ENCODE data around the gene SAMMSON. TPM values are rescaled to one million over a fixed set of nuclear protein-coding genes. Genes with fewer than 3 reads are reported as not detected.

Gene SAMMSON
- polyA plus RNA-seq (2012; ENCODE audit: insufficient read length, low read depth), result not detected

- TF ChIP-seq FOXP2 (optimal IDR thresholded peaks at IDR 0.05; ENCODE audit: borderline replicate concordance, extremely low read depth, extremely low read length, insufficient read depth), result no peak
- peak; percentile 78; the same call in 1 of the 2 replicates for TF ChIP-seq POLR2AphosphoS5 (IDR thresholded peaks at IDR 0.05; ENCODE audit: low read depth, low read length)
These were observed at the start of gene SAMMSON for GRCh38 chr3:69999140-70000027. Gene SAMMSON (plus strand): TSS chr3:69999733.

DNA sequence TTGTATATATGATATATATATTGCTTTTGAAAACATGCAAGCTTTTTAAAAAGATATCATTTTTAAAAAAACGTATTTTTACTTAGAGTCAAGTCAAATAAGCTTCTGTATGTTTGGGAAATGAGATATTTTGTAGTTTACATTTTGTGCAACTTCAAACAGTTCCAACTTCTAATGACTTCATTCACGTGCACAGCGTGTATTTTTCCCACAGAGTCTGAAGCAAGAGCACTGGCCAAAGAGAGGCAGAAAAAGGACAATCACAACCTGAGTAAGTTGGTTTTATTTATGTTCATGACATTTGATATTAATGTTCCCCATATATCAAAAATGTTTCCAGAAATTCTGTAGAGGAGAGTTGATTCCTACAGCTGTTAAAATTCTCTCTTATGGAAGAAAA, 47.9 kb upstream of the SAMMSON start:
- no peak for TF ChIP-seq REST (IDR thresholded peaks at IDR 0.05; ENCODE audit: insufficient read depth in 1 of 2, low read depth in 2 of 2, low read length in 2 of 2)
- TF ChIP-seq FOXP2 (optimal IDR thresholded peaks at IDR 0.05; ENCODE audit: borderline replicate concordance, extremely low read depth, extremely low read length, insufficient read depth), result no peak
- TF ChIP-seq TAF1 (IDR thresholded peaks at IDR 0.05; ENCODE audit: borderline replicate concordance, insufficient read depth, low read length), result no peak
- TF ChIP-seq POLR2AphosphoS5 (IDR thresholded peaks at IDR 0.05; ENCODE audit: low read depth, low read length), result no peak
- TF ChIP-seq SIN3A (IDR thresholded peaks at IDR 0.05; ENCODE audit: borderline replicate concordance, insufficient read depth, low read length), result no peak

- TF ChIP-seq TAF1 (IDR thresholded peaks at IDR 0.05; ENCODE audit: borderline replicate concordance, insufficient read depth, low read length) (no peak), FOXP2 (optimal IDR thresholded peaks at IDR 0.05; ENCODE audit: borderline replicate concordance, extremely low read depth, extremely low read length, insufficient read depth) (no peak), REST (IDR thresholded peaks at IDR 0.05; ENCODE audit: insufficient read depth in 1 of 2, low read depth in 2 of 2, low read length in 2 of 2) (no peak)
These were observed 40.0 kb upstream of the SAMMSON start for GRCh38 chr3:69959581-69959980.

GRCh38 chr3:69961706-69962439, 37.7 kb upstream of the SAMMSON start:
- TF ChIP-seq TAF1 (IDR thresholded peaks at IDR 0.05; ENCODE audit: borderline replicate concordance, insufficient read depth, low read length) (no peak), REST (IDR thresholded peaks at IDR 0.05; ENCODE audit: insufficient read depth in 1 of 2, low read depth in 2 of 2, low read length in 2 of 2) (no peak), SIN3A (IDR thresholded peaks at IDR 0.05; ENCODE audit: borderline replicate concordance, insufficient read depth, low read length) (no peak), FOXP2 (optimal IDR thresholded peaks at IDR 0.05; ENCODE audit: borderline replicate concordance, extremely low read depth, extremely low read length, insufficient read depth) (no peak), POLR2AphosphoS5 (IDR thresholded peaks at IDR 0.05; ENCODE audit: low read depth, low read length) (no peak)

- TF ChIP-seq TAF1 (IDR thresholded peaks at IDR 0.05; ENCODE audit: borderline replicate concordance, insufficient read depth, low read length) (no peak), POLR2AphosphoS5 (IDR thresholded peaks at IDR 0.05; ENCODE audit: low read depth, low read length) (no peak), REST (IDR thresholded peaks at IDR 0.05; ENCODE audit: insufficient read depth in 1 of 2, low read depth in 2 of 2, low read length in 2 of 2) (no peak), FOXP2 (optimal IDR thresholded peaks at IDR 0.05; ENCODE audit: borderline replicate concordance, extremely low read depth, extremely low read length, insufficient read depth) (no peak), SIN3A (IDR thresholded peaks at IDR 0.05; ENCODE audit: borderline replicate concordance, insufficient read depth, low read length) (no peak)
These were observed 35.9 kb upstream of the SAMMSON start for GRCh38 chr3:69963643-69964042.
